ENCODE measurements around the gene WDR64.

The WDR64 gene

DNA sequence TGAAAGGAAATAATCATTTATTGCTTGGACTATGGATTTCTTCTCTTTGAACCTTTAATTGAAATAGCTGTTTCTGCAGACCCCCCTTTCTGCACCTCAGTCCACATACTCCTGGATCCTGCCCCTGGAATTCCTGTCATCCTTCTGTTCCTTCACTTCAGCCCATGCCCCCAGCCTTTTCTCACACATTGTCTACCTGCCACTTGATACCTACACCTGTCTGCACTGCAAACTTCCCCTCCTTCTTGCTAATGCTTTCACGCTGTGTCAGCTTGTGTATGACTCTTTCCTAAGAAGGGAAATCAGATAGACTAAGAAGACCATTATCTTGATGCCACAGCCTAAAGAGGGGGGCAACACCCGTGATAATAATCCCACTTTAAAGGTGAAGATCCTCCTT is 115.7 kb downstream of the WDR64 start:
- TF ChIP-seq, protein P1, sequence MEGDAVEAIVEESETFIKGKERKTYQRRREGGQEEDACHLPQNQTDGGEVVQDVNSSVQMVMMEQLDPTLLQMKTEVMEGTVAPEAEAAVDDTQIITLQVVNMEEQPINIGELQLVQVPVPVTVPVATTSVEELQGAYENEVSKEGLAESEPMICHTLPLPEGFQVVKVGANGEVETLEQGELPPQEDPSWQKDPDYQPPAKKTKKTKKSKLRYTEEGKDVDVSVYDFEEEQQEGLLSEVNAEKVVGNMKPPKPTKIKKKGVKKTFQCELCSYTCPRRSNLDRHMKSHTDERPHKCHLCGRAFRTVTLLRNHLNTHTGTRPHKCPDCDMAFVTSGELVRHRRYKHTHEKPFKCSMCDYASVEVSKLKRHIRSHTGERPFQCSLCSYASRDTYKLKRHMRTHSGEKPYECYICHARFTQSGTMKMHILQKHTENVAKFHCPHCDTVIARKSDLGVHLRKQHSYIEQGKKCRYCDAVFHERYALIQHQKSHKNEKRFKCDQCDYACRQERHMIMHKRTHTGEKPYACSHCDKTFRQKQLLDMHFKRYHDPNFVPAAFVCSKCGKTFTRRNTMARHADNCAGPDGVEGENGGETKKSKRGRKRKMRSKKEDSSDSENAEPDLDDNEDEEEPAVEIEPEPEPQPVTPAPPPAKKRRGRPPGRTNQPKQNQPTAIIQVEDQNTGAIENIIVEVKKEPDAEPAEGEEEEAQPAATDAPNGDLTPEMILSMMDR (IDR thresholded peaks at IDR 0.05) = no peak

DNA sequence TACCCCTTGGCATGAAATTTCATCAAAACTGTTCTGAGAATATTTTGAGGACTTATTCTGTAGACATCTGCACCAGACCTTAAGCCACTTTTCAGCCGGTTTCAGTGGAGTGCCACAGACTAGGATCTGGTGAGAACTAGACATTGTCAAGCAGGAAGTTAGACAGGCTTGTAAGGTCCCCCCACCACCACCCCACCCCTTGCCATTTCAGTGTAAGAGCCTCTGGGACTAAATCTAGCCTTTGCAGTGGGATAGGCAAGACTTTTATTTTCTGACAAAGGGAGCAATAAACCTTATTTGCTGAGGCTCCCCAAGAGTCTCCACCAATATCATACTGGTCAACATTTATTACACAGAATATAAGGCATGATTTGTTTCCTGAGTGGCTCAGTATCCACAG is 118.0 kb downstream of the WDR64 start:
- TF ChIP-seq, protein P1 (IDR thresholded peaks at IDR 0.05) = no peak

DNA sequence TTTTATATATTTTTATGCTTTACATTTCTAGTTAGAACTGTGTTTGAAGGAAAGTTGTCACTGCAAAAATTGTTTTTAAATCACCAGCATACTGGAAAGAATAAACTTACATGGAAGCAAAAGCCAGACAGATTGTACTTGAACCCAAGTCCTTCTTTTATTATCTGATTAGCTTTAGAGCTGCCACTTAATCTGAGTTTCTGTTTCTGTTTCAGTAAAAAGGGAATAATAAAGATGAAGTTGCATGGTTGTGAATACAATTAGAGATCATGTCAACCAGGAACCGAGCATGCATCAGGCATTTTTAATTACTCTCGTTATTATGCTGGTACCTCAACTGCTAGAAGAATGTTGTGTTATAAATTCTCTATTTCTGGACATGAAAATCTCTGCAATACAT is 119.0 kb downstream of the WDR64 start:
- TF ChIP-seq, protein P1 (IDR thresholded peaks at IDR 0.05) = no peak

DNA sequence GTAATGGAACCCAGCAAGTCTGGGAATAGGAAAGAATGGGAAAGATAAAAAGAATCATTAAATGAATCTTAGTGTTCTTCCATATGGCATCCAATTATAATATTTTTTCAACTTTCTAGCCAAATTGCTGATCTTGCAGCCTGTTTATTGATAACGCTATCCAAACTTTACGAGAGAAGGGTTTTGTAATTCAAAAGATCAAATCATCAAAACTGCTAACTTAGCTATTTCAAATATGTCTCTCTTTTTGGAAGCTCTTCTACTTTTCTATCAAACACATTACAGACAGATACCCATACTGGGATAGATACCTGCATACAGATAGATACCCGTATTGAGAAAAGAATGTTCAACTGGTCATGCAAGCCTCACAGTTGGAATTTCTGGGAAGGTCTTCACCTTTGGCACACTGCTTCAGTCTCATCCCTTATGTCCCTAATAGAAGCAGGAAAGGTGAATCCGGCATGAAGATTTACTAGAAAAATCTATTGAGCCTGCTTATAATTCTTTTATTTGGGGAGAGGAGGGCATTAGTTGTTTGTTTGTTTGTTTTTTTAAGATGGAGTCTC is 120.9 kb downstream of the WDR64 start:
- TF ChIP-seq, protein P1 (IDR thresholded peaks at IDR 0.05) = no peak

DNA sequence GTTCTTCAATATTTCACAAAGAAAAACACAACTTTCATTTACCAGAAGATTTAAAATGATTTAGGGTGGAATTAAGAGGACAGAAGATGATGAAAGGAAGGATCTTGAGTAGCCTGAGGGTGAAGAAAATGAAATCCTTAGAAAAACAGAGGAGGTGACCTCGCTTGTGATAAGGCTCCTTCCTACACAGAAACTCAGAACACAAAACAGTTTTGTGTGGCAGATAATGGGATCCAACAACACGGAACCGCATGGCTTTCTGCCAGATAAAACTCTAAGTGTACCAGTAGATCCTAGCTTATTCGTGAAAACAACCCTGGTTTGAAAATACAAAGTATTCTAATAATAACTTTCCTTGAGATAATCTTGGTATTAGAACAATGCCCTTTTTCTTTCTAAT is 121.9 kb downstream of the WDR64 start:
- TF ChIP-seq, protein P1 (IDR thresholded peaks at IDR 0.05) = no peak

DNA sequence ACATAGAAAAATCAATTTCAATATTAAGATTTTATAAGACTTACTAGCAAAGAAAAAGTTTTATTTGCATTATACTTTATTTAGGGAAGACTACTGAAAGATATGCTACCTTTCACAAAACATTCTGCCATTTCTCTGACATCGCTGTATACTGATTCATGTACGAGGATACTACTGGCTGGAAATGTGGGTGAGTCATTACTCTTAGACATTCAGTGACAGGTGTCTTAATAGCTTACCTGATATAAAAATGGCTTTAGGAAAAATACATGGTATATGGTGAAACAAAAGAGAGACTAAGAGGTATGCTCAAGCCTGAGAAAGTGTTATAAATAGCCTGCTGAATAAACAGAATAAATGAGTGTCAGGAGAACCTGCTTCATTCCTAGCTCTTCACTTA is 122.9 kb downstream of the WDR64 start:
- TF ChIP-seq, protein P1 (IDR thresholded peaks at IDR 0.05) = no peak

DNA sequence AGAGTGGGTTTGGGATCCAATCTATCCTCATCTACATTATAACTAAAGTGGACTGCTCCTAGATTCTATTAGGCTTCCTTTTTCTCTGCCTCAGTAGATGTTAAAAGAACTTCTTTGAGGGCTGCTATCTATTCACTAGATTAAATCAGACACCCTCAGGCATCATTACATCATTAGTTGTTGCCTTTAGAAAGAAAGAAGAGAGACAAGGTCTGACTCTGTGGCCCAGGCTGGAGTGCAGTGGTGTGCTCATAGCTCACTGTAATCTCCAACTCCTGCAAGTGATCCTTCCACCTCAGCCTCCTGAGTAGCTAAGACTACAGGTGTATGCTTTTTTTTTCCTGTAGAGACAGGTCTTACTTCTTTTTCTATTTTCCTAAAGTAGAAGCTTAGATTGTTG is 124.8 kb downstream of the WDR64 start:
- TF ChIP-seq, protein P1 (IDR thresholded peaks at IDR 0.05) = no peak

DNA sequence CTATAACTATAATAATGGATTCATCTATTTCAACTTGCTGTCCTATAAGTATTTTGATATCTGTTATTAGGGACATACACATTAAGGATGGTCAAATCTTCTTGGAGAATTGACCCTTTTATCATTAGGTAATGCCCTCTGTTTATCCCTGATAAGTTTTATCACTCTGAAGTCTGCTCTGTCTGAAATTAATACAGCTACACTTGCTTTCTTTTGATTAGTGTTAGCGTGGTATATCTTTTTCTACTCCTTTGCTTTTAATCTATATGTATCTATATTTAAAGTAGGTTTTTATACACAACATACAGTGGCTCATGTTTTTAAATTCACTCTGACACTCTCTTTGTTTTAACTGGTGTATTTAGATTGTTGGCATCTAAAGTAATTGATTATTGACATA is 126.0 kb downstream of the WDR64 start:
- TF ChIP-seq, protein P1 (IDR thresholded peaks at IDR 0.05) = no peak
